Suppressor macrophage treated with lipopolysaccharide for 1 hour (primary cell): Measurements from ENCODE around the gene MIEF1.
"Not testable (repeated sequence)": the region's sequence is repeated elsewhere in the genome, so short reads cannot be mapped to it uniquely, and the experiment has no call there.

Source experiments
- DNase-seq, 3 donors: peaks; one replicate each; pipeline ENCODE4 v3.0.0-alpha.2; 2020 to 2022

MIEF1 gene

GRCh38 chr22:39515266-39516050 is 13.4 kb downstream of the MIEF1 start:
- no peak for DNase-seq

DNA sequence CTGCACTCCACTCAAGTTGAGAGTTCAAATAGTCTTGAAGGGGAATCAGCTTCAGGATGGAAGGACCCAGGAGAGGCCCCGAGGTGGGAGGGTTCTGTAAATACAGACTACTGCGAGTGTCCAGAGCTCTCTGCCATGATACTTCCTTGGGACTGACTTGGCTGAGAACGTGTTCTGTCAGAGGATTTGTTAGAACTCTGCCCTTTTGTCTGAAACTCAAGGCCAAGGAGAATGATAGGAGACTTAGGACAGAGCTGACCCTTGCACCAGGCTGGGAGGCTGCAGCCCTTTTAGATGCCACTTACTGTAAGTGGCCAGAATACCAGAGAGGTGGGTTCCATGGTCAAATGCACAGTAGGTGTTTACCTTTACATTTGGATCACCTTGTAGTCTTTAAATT is 15.4 kb downstream of the MIEF1 start:
- no peak for DNase-seq

- peak; percentile 36 to 52 (median 41) for DNase-seq
Observed at GRCh38 chr22:39518144-39518786, 16.2 kb downstream of the MIEF1 start.

GRCh38 chr22:39518996-39519680 is 17.0 kb downstream of the MIEF1 start:
- peak in 1 of 3 donors; percentile 44 for DNase-seq

- peak; percentile 99 to 100 (median 99) for DNase-seq
Observed at GRCh38 chr22:39519681-39520225, 17.7 kb downstream of the MIEF1 start.

GRCh38 chr22:39520226-39521105 is 18.4 kb downstream of the MIEF1 start, which contains the start of gene ATF4:
ATF4 (plus strand) TSS chr22:39520562; CDS start chr22:39521446, 884 bp downstream.
- DNase-seq: peak; percentile 93 to 97 (median 96)

DNA sequence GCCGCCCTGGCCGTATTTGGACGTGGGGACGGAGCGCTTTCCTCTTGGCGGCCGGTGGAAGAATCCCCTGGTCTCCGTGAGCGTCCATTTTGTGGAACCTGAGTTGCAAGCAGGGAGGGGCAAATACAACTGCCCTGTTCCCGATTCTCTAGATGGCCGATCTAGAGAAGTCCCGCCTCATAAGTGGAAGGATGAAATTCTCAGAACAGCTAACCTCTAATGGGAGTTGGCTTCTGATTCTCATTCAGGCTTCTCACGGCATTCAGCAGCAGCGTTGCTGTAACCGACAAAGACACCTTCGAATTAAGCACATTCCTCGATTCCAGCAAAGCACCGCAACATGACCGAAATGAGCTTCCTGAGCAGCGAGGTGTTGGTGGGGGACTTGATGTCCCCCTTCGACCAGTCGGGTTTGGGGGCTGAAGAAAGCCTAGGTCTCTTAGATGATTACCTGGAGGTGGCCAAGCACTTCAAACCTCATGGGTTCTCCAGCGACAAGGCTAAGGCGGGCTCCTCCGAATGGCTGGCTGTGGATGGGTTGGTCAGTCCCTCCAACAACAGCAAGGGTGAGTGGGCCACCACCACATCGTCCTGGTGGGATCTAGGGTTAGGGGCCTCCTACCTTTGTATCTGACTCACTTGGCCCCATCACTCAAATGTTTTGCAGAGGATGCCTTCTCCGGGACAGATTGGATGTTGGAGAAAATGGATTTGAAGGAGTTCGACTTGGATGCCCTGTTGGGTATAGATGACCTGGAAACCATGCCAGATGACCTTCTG is 19.2 kb downstream of the MIEF1 start:
- DNase-seq: peak in 2 of 3 donors; percentile 89 to 92

DNA sequence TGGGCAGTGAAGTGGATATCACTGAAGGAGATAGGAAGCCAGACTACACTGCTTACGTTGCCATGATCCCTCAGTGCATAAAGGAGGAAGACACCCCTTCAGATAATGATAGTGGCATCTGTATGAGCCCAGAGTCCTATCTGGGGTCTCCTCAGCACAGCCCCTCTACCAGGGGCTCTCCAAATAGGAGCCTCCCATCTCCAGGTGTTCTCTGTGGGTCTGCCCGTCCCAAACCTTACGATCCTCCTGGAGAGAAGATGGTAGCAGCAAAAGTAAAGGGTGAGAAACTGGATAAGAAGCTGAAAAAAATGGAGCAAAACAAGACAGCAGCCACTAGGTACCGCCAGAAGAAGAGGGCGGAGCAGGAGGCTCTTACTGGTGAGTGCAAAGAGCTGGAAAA is 20.0 kb downstream of the MIEF1 start:
- DNase-seq: not testable (repeated sequence)

GRCh38 chr22:39522567-39523300 is 20.6 kb downstream of the MIEF1 start:
- DNase-seq: peak in 2 of 3 donors; percentile 15 to 28

- DNase-seq: no peak
Observed at GRCh38 chr22:39524089-39524752, 22.1 kb downstream of the MIEF1 start.

GRCh38 chr22:39524753-39525657 is 22.9 kb downstream of the MIEF1 start:
- no peak for DNase-seq

DNA sequence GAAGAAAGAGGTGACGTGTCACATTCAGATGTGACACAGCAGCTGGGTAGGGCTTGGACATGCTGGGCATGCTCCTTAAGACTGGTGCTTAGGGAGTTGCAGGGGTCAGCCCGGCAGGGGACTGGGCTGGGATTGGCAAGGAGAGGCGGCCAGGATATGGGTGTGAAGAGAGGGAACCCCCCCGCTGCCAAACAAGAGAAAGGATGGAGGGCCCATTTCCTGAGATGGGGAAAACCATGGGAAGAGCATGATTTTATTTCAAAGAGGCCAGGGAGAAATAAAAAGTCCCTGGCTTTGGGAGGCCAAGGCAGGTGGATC is 23.5 kb downstream of the MIEF1 start:
- no peak for DNase-seq

DNA sequence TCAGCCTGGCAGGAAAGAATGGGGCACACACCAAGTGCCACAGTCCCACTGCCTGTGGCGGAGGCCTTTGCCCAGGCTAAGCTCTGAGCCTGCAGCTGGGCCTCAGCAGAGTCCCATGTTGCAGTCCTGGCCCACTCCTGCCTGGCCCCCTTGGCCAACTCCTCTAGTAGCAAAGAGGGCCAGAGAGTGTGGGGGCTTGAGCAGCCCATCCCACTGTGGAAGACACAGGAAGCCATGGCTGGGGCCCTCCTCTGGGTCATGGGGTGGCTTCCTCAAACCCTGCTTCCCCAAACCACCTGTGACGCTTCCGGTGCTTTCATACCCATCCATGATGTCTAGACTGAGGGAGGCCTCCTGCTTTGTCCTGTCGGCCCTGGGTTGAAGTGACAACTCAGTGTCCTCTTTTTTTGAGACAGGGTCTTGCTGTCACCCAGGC is 24.7 kb downstream of the MIEF1 start:
- DNase-seq: peak in 2 of 3 donors; percentile 40 to 44

GRCh38 chr22:39527481-39527961 is 25.4 kb downstream of the MIEF1 start:
- DNase-seq: no peak

GRCh38 chr22:39528080-39528661 is 26.1 kb downstream of the MIEF1 start:
- DNase-seq: no peak

DNA sequence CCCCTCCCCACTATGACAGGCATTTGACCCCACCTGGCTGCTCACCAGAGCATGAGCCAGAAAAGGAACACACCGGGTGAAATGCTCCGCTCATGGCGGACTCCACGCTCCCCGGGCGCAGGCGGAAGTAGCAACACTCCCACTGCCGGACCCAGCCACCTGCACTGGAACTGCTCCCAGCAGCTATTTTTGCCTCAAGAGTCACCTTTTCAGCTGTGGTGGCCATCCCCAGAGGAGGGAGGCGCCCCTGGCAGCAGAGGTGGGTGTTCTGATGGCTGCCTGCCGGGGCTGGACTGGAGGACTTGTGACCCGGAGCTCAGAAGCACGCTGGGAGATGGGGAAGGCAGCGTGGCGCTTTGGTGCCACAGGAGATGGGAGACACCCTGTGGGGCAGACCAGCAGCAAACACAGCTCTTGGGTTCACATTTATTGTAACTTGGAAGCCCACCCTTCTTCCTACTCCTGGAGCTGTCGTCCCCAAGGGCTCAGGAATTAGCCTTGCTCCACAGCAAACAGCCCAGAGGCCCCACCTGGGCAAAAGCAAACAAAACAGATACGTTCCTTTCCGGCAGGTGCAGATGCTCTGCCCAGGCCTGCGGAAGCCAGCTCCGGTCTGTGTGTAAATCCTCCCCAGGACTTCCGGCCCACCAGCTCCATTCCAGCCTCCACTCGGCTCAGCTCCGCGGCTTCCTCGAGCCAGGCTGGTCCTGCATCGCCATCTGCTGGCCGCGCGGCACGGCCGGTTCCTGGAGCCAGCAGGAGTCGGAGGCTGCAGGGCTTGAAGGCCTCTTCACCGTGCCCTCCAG is 26.8 kb downstream of the MIEF1 start:
- peak; percentile 93 to 96 (median 96) for DNase-seq

DNA sequence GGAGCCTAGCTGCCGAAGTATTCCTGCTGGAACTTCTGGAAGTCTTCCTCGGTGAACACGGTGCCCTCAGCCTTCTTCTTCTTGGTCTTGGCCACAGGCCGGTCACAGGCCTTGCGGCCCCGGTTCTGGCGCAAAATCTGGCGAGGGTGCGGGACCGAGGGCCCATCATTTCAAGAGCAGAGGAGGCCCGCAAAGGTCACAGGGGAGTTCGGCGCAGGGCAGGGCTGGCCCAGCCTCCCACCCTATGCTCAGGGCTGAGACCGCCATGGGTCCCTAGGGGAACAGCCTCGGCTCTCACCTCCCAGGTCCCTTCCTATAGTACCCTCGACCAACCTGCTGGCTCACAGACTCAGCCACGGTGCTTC is 27.4 kb downstream of the MIEF1 start:
- DNase-seq: no peak

DNA sequence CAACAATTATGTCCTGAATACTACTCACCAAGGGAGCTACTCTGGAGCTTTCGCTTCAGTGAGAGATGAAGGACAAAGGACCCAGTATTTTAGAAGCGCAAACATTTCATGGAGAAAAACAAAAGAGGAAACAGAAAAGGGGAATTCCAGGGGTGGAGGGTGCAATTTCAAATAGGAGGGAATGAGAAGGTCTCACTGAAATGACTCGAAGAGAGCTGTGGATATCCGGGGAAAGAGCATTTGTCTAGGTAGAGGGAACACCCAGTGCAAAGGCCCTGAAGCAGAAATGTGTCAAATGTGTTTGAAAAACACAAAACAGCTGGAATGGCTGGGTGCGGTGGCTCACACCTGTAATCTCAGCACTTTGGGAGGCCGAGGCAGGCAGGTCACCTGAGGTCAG is 28.0 kb downstream of the MIEF1 start:
- DNase-seq: peak; percentile 64 to 74 (median 65)
